T-helper 1 cell treated with Interleukin-12 subunit alpha and Interleukin-12 subunit beta and Interleukin-4 antibody, amounts not matched to agents 30 μg/mL and 1 μg/mL, for 36 hours (primary cell): Measurements from ENCODE around the gene ADAM21.
A peak's percentile ranks its signal among the peaks of the same experiment; 100 is the strongest.
"Not testable (repeated sequence)": the region's sequence is repeated elsewhere in the genome, so short reads cannot be mapped to it uniquely, and the experiment has no call there.

ENCODE experiments used
- H3K27ac Mint-ChIP-seq: one replicate; pipeline ENCODE4 v1.8.0; 2021; ENCODE audit warnings: mild to moderate bottlenecking, mixed read lengths
- H3K27me3 Mint-ChIP-seq: one replicate; pipeline ENCODE4 v1.8.0; 2021; ENCODE audit warnings: low read depth, mixed read lengths
- H3K36me3 Mint-ChIP-seq: one replicate; pipeline ENCODE4 v1.8.0; 2021; ENCODE audit warnings: low read depth, mixed read lengths
- H3K4me1 Mint-ChIP-seq: one replicate; pipeline ENCODE4 v1.8.0; 2021; ENCODE audit warnings: low read depth, mixed read lengths
- H3K4me3 Mint-ChIP-seq: one replicate; pipeline ENCODE4 v1.8.0; 2021; ENCODE audit warnings: mild to moderate bottlenecking, moderate library complexity, mixed read lengths
- H3K9me3 Mint-ChIP-seq: one replicate; pipeline ENCODE4 v1.8.0; 2021; ENCODE audit warnings: mixed read lengths

ADAM21 gene

DNA sequence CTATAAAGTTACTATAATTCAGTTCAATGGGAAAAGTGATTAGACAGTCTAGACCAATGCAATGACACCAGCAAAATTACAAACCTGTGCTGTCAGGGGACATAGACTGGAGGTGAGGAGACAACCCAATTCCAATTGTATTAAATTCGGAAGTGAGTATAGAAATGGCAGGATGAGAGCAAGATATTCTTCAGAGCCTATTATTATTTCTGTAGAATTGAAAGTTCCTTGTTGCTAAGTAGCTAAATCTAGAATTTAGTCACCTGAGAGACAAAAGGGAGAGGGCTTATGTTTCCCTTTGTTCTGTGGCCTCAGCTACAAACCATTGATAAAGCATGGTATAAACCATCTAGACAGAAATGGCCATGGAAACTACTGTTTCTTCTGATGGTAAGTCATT lies at the start of gene ADAM21:
ADAM21 (plus strand) TSS at position 301 of the 400 bp plus-strand sequence. CDS start 5,326 bp downstream, outside the sequence.
- Mint-ChIP-seq H3K4me1 (no peaks in the 10 kb centered on the region), H3K27me3 (peaks cover 6% of the 10 kb centered on the region), H3K4me3 (no peak within 1 kb of the TSS), H3K36me3 (no peaks in the 10 kb centered on the region), H3K27ac (no peak within 1 kb of the TSS), H3K9me3 (peaks cover 4% of the 10 kb centered on the region)

DNA sequence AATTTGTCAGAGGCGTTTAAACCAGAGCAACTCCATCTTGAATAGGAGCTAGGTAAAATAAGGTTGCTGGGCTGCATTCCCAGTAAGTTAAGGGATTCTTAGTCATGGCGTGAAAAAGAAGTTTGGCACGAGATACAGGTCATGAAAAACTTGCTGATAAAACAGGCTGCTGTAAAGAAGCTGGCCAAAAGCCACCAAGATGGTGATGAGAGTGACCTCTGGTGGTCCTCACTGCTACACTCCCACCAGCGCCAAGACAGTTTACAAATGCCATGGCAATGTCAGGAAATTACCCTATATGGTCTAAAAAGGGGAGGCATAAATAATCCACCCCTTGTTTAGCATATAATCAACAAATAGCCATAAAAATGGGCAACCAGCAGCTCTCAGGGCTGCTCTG lies 48.6 kb upstream of the ADAM21 start:
- not testable (repeated sequence) for H3K4me1 Mint-ChIP-seq, H3K27me3 Mint-ChIP-seq, H3K27ac Mint-ChIP-seq, H3K36me3 Mint-ChIP-seq, H3K9me3 Mint-ChIP-seq, H3K4me3 Mint-ChIP-seq

DNA sequence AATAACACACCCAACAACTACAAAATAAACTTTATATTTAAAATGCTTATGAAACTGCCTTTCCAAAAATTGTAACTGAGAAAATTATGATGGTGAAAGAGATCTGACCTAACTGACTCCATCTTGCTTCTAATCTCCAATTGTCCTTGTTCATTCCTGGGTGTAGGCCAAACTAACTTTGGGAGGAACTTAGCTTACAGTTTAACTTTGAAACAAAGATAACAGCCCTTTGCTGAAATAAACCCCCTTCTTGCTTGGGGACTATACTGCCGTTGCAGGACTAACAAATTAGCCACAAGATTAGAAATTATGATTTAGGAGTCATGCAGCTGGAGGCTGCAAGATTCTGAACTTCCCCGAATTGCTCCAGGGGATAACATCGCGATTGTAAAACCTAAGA lies 45.8 kb upstream of the ADAM21 start:
- H3K36me3 Mint-ChIP-seq, H3K27ac Mint-ChIP-seq, H3K4me1 Mint-ChIP-seq, H3K4me3 Mint-ChIP-seq, H3K27me3 Mint-ChIP-seq, H3K9me3 Mint-ChIP-seq: not testable (repeated sequence)

DNA sequence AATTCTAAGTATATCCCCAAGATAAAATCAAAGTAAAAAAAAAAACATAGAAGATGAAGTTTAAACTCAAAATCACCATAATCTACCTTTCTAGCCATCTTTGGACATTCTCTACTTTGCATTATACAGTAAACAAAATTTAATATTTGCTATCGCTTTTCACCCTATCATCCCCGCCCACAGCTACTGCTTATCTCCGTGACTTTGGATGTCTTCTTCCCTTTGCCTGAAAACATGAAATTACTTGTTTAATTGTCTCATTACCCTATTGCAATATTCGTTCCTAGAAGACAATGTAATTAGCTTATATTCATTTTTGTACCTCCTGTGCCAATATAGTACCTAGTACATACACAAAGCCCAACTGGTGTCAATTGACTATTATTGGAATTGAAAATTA lies 44.4 kb upstream of the ADAM21 start:
- H3K36me3 Mint-ChIP-seq = peaks cover 2% of the 10 kb centered on the region
- H3K27ac Mint-ChIP-seq = no peak overlapping the region
- no peaks in the 10 kb centered on the region for H3K4me1 Mint-ChIP-seq
- H3K27me3 Mint-ChIP-seq = no peaks in the 10 kb centered on the region
- H3K4me3 Mint-ChIP-seq = no peak overlapping the region
- H3K9me3 Mint-ChIP-seq = no peaks in the 10 kb centered on the region

DNA sequence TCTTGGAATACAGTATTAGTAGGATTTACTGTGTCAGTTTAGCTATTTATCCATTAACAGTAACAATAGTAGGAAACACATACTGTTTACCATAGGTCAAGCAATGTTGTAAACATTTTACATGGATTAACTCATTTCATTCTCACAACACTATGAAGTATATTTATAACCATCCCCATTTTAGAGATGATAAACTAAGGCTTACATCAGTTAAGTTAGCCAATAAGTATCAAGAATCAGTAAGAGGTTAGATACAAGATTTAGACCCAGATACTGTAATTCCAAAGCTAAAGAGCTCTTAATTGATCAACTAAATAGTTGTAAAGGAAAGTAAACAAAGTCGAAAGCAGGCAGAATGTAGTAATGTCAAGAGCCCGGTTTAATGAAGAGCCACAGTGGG lies 36.2 kb upstream of the ADAM21 start:
- peaks cover 14% of the 10 kb centered on the region for H3K4me1 Mint-ChIP-seq
- H3K9me3 Mint-ChIP-seq = no peaks in the 10 kb centered on the region
- H3K27me3 Mint-ChIP-seq = no peaks in the 10 kb centered on the region
- peak overlapping the region; percentile 84 for H3K4me3 Mint-ChIP-seq
- H3K36me3 Mint-ChIP-seq = no peaks in the 10 kb centered on the region
- H3K27ac Mint-ChIP-seq = peak overlapping the region; percentile 12

DNA sequence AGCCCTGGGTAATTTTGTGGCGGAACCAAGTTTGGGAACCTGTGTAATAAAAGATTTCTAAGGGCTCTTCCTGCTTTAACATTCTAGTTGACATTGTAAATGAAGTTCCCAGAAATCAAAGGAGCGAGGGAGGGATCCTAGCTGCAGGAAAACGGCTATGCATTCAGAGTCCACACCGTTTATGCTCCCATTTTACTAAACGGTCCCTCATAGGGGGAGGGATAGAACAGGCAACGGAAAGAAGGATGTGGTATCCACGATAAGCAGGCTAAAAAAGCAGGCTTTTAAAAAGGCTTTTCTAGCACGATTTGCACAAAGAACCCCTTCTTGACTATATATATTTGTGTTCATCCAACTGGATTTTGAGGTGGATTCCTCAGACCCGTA lies 35.6 kb upstream of the ADAM21 start:
- Mint-ChIP-seq H3K9me3 (no peaks in the 10 kb centered on the region), H3K4me3 (peak overlapping the region; percentile 87), H3K36me3 (no peaks in the 10 kb centered on the region), H3K27me3 (no peaks in the 10 kb centered on the region), H3K27ac (no peak overlapping the region), H3K4me1 (peaks cover 14% of the 10 kb centered on the region)

DNA sequence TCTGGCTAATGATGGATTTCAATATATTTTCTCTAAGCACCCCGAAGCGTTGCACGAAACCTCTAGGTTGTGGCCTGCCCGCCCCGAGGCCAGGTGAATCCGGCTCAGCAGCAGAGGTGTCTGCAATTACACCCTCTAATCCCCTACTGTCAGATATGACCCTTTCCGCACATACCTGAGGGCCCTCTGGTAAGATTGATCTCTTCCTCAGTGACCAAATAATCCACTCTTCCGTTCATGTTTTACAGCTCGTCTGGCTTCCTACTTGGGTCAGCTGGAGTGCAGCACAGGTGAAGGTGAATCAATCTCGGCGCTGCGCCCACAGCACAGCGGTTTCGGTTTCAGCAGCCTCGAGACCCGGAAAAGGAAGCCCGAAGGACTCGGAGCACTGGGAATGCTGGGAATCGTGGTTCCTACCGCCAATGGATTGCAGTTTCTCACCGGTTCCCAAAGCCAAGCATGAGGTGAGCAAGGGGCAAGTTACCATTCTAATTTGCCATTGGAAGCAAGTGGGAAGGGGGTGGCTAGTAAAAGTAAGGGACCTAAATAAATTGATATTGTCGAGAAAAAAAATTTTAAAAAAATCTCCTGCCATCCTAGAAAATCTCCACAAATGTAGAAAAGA lies 35.1 kb upstream of the ADAM21 start, which contains the start of gene SYNJ2BP:
SYNJ2BP (minus strand) TSS at position 366 of the 625 bp plus-strand sequence; CDS start at position 239, 127 bp downstream.
- H3K36me3 Mint-ChIP-seq = no peaks in the 10 kb centered on the region
- no peaks in the 10 kb centered on the region for H3K9me3 Mint-ChIP-seq
- H3K27ac Mint-ChIP-seq = peak within 1 kb of the TSS; percentile 34
- H3K4me1 Mint-ChIP-seq = peaks cover 14% of the 10 kb centered on the region
- peak within 1 kb of the TSS; percentile 87 for H3K4me3 Mint-ChIP-seq
- no peaks in the 10 kb centered on the region for H3K27me3 Mint-ChIP-seq

DNA sequence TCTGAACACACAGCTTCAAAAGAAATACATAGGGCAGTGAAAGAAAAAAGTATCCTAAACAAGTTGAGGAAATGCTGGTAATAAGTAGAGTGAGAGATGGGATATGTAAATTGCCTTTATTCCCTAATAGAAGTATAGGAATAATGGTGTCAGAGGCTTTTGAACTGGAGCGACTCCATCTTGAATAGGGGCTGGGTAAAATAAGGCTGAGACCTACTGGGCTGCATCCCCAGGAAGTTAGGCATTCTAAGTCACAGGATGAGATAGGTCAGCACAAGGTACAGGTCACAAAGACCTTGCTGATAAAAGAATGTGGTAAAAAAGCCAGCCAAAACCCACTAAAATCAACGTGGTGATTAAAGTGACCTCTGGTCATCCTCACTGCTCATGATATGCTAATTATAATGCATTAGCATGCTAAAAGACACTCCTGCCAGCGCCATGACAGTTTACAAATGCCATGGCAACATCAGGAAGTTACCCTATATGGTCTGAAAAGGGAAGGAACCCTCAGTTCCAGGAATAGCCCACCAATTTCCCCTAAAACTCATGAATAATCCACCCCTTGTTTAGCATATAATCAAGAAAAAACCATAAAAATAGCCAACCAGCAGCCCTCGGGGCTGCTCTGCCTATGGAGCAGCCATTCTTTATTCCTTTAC lies 32.6 kb upstream of the ADAM21 start:
- H3K27me3 Mint-ChIP-seq, H3K4me3 Mint-ChIP-seq, H3K36me3 Mint-ChIP-seq, H3K27ac Mint-ChIP-seq, H3K9me3 Mint-ChIP-seq: not testable (repeated sequence)
- peaks cover 14% of the 10 kb centered on the region for H3K4me1 Mint-ChIP-seq

DNA sequence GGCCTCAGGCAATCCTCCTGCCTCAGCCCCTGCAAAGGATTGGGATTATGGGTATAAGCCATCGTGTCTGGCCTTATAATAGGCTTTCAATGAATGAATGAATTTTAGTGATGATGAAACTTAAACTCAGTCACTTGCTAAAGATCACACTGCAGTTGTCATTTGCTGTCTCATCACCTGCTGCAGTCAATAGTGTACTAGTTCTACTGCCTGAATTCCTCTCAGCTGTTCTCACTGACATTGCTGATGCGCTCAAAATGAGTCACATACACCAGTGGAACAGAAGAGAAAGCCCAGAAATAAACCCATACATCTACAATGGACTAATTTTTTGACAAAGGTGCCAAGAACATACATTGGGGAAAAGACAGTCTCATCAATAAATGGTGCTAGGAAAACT lies 29.4 kb upstream of the ADAM21 start:
- no peaks in the 10 kb centered on the region for H3K4me1 Mint-ChIP-seq
- H3K4me3 Mint-ChIP-seq = no peak overlapping the region
- H3K27me3 Mint-ChIP-seq = no peaks in the 10 kb centered on the region
- no peak overlapping the region for H3K27ac Mint-ChIP-seq
- peaks cover 9% of the 10 kb centered on the region for H3K9me3 Mint-ChIP-seq
- no peaks in the 10 kb centered on the region for H3K36me3 Mint-ChIP-seq

DNA sequence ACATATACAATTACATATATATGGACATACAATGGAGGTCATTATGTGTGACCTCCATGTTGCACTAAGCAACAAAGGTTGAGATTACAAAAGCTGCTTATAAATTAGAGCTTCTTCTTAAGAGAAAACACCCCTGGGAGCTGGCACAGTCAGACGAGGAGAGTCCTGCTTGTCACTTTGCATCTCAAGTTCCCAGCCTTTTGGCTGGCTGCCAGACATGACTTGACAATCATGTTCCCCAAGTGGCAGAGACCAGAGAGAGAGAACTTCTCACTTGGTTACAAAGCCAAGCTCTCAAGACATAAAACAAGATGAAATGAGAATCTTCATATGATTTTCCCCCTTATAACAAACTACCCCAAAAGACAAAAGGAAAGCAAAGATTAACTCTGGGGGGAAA lies 26.6 kb upstream of the ADAM21 start:
- Mint-ChIP-seq H3K4me1 (no peaks in the 10 kb centered on the region), H3K36me3 (no peaks in the 10 kb centered on the region), H3K4me3 (no peak overlapping the region), H3K27me3 (no peaks in the 10 kb centered on the region), H3K27ac (no peak overlapping the region), H3K9me3 (peaks cover 9% of the 10 kb centered on the region)

DNA sequence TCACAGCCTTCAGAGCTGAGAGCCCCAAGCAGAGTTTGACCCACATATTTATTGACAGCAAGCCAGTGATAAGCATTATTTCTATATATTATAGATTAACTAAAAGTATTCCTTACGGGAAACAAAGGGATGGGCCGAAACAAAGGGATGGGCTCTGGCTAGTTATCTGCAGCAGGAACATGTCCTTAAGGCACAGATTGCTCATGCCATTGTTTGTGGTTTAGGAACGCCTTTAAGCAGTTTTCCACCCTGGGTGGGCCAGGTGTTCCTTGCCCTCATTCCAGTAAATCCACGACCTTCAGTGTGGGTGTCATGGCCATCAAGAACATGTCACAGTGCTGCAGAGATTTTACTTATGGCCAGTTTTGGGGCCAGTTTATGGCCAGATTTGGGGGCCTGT lies 25.4 kb upstream of the ADAM21 start:
- not testable (repeated sequence) for H3K27ac Mint-ChIP-seq, H3K36me3 Mint-ChIP-seq, H3K27me3 Mint-ChIP-seq, H3K4me3 Mint-ChIP-seq, H3K4me1 Mint-ChIP-seq
- H3K9me3 Mint-ChIP-seq = peaks cover 18% of the 10 kb centered on the region

DNA sequence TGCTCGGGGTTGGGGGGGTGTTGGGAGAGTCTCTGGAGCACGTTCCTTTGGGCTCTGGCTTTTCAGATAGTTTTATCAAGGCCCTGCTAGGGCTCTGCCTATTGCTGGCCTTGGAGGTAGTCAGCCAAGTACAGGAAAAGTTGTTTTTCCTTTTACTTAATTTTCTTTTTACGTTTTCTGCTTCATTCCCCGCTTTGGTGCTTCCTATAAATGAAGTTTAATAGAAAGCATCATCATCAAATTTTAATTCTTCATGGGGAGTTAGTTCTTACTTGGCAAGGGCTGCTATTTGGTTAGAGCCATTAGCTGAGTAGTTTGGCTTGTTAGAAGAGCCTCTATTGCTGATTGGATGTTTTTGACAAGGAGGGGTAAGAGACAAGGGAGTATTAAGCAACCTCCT lies 15.1 kb upstream of the ADAM21 start:
- Mint-ChIP-seq H3K4me1 (no peaks in the 10 kb centered on the region), H3K36me3 (no peaks in the 10 kb centered on the region), H3K9me3 (peaks cover 34% of the 10 kb centered on the region), H3K27me3 (peaks cover 4% of the 10 kb centered on the region), H3K27ac (no peak overlapping the region), H3K4me3 (no peak overlapping the region)

DNA sequence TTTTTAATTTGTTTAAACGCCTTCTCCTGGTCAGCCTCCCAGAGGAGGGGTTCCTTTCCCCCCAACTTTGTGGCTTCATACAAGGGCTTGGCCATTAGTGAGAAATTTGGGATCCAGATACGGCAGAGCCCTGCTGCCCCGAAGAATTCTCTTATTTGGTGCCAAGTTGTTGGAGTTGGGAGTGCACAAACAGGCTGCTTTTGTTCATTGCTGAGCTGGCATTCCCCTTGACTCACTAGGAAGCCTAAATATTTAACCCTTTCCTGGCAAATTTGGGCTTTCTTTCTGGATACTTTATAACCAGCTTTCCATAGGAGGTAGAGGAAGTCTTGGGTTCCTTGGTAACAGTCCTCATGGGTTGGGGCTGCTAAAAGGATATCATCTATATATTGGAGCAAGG lies 10.3 kb upstream of the ADAM21 start:
- Mint-ChIP-seq H3K4me1 (no peaks in the 10 kb centered on the region), H3K27ac (no peak overlapping the region), H3K36me3 (no peaks in the 10 kb centered on the region), H3K9me3 (peaks cover 31% of the 10 kb centered on the region), H3K27me3 (no peaks in the 10 kb centered on the region), H3K4me3 (no peak overlapping the region)

DNA sequence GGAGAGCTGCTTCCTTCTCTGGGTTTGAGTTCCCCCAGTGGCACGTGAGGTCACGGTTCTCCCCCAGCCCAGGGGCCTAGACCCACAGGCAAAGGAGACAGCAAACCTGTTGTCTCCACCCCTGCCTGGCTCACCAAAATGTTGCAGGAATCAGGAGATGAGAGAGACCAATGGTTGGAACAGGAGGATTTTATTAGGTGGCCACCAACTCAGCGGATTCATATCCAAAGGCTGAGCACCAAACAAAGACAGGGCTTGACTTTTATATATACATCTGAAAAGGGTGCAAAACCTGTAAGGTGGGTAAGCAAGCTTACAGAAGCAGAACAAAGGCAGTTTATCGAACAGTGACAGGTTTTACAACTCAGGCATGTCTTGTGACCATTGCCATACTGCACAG lies 9.2 kb upstream of the ADAM21 start:
- Mint-ChIP-seq H3K4me3 (no peak overlapping the region), H3K36me3 (no peaks in the 10 kb centered on the region), H3K9me3 (peaks cover 35% of the 10 kb centered on the region), H3K4me1 (no peaks in the 10 kb centered on the region), H3K27me3 (no peaks in the 10 kb centered on the region), H3K27ac (no peak overlapping the region)

DNA sequence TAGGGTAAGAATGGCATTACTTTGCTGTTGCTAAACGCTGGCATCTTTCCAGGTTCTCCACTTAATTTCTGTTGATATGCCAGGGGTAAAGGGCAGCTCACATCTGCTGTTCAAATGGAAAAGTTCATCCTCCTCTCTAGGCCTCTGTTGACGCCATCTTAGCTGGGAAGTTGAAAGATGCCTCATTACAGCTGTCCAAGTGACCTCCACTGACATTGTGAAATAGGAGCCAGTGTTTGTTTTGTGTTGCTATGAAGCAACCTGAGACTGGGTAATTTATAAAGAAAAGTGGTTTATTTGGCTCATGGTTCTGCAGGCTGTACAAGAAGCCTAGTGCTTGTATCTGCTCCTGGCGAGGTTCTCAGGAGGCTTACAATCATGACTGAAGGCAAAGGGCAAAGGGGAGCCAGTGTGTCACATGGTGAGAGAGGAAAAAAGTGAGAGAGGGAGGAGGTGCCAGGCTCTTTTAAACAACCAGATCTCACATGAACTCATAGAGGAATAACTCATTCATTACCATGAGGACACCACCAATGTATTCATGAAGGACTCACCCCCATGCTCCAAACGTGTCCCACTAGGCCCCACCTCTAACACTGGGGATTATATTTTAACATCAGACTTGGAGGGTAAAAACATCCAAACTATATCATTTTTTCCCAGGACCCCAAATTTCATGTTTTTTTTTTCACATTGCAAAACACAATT lies 3.2 kb upstream of the ADAM21 start:
- Mint-ChIP-seq H3K36me3 (no peaks in the 10 kb centered on the region), H3K4me3 (no peak overlapping the region), H3K27me3 (no peaks in the 10 kb centered on the region), H3K27ac (no peak overlapping the region), H3K9me3 (peaks cover 11% of the 10 kb centered on the region), H3K4me1 (no peaks in the 10 kb centered on the region)
